ENCODE results near the gene ADM2. TPM values are rescaled to one million over a fixed set of nuclear protein-coding genes. Genes with fewer than 3 reads are reported as not detected.
"Not testable (repeated sequence)": the region's sequence is repeated elsewhere in the genome, so short reads cannot be mapped to it uniquely, and the experiment has no call there.

ADM2 gene, protein sequence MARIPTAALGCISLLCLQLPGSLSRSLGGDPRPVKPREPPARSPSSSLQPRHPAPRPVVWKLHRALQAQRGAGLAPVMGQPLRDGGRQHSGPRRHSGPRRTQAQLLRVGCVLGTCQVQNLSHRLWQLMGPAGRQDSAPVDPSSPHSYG
- polyA plus RNA-seq: 1 to 10 TPM in 1 of 3 donors, under 1 TPM in 1, not detected in 1; 0.31 to 6.1 TPM

DNA sequence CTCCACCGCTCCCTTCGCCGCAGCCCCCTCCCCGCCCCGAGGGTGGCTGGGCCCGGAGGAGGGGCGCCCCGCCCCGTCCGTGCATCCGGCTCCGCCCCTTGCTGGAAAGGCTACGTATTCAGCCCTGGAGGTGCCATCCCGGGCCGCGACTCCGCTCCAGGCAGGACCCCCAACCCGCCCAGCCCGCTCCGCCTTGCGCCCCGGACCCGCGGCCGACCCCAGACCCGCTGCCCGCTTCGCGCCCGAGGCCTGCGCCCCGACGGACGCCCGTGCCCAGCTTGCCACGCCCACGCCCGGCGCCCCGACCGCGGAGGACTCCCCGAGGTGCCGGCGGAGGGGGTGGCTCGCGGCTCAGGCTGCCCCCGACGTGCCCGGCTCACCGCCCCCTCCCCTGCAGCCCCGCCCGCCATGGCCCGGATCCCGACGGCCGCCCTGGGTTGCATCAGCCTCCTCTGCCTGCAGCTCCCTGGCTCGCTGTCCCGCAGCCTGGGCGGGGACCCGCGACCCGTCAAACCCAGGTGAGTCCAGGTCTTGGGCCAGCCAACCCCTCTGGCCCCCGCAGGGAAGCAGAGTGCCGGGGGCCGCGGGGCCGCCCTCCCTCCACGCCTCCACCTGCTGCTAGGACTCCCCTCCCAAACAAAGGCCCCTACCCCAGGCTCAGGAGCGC, at the start of gene ADM2:
ADM2 (plus strand) TSS at position 104 of the 667 bp plus-strand sequence; CDS start at position 409, 305 bp downstream.
- WGBS, 3 donors: 2 to 3% (median 2%) methylated on average over 39 to 70 of the region's 70 CpGs

DNA sequence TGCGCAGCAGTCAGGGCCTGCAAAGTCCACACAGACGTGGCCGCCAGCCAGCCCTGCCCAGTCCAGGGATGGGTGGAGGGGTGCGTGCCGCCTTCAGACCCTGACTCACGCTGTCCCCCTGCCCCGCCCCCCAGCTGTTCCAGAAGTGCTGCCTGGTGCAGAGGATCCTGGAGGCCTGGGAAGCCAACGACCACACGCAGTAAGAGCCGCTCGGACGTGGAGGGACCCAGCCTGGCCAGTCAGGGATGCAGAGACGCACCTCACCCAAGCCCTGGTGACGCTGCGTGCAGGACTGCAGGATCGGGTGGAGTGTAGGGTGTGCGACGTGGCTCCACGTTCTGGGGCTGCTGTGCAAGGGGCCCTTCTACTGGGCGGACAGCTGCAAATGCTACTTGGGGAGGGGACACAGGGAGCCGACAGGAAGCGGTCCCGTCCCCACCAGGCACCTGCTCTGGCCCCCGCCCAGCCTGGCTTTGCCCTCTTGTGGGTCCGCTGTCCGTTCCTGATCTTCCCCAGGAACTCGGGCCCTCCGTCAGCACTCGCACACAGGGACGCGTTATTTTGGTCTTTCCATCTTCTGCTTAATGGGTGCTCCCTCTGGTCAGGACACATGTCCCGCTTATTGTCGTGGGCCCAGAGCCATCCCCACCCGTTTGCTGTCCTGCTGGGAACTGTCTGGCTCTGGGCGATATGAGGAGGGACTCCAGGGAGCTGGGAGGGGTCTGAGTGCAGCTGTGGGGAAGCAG, 49.0 kb upstream of the ADM2 start:
- 94% methylated on average over 30 to 35 of the region's 35 CpGs for WGBS, 3 donors
- H3K27ac ChIP-seq (ENCODE audit: low read depth, low read length): no peak overlapping the region

More for the DNA sequence above, at the start of gene ADM2:
- no peak within 1 kb of the TSS for H3K27ac ChIP-seq (ENCODE audit: low read depth, low read length)

DNA sequence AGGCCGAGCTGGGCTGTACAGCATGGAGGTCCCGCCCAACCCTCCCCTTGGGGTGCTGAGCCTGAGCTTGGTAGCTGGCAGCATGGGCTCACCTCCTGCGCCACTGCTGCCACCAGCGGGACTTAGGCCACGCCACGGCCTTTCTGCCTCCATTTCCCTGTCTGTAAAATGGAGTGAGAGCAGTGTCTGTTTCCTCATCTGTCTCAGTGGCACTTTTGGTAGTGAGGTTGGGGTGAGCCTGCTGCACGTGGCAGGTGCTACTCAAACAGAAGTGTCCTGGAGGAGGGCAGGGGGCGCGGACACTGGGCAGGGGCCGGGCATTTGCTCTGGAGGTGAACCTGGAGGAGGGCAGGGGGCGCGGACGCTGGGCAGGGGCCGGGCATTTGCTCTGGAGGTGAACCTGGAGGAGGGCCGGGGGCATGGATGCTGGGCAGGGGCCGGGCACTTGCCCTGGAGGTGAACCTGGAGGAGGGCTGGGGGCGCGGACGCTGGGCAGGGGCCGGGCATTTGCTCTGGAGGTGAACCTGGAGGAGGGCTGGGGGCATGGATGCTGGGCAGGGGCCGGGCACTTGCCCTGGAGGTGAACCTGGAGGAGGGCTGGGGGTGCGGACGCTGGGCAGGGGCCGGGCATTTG, 48.3 kb upstream of the ADM2 start:
- WGBS, 3 donors: 93 to 96% (median 95%) methylated on average over 17 to 19 of the region's 24 CpGs

DNA sequence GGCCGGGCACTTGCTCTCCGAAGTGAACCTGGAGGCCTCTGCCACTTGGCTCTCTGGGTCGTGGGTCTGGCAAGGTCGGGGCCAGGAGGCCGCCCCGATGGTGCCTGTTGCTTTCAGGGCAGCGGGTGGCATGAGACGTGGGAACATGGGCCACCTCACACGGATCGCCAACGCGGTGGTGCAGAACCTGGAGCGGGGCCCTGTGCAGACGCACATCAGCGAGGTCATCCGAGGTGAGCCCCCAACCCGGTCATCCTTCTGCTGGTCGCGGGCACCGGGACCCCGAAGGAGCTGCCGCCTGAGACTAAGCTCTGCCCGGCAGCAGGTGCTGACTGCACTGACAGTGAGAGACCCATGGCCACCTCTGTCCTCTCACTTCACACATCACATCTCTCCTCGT, 46.5 kb upstream of the ADM2 start:
- 88 to 95% (median 93%) methylated on average over 22 to 24 of the region's 24 CpGs for WGBS, 3 donors
- H3K27ac ChIP-seq (ENCODE audit: low read depth, low read length): no peak overlapping the region

More for the DNA sequence above, 48.3 kb upstream of the ADM2 start:
- H3K27ac ChIP-seq (ENCODE audit: low read depth, low read length): not testable (repeated sequence)

DNA sequence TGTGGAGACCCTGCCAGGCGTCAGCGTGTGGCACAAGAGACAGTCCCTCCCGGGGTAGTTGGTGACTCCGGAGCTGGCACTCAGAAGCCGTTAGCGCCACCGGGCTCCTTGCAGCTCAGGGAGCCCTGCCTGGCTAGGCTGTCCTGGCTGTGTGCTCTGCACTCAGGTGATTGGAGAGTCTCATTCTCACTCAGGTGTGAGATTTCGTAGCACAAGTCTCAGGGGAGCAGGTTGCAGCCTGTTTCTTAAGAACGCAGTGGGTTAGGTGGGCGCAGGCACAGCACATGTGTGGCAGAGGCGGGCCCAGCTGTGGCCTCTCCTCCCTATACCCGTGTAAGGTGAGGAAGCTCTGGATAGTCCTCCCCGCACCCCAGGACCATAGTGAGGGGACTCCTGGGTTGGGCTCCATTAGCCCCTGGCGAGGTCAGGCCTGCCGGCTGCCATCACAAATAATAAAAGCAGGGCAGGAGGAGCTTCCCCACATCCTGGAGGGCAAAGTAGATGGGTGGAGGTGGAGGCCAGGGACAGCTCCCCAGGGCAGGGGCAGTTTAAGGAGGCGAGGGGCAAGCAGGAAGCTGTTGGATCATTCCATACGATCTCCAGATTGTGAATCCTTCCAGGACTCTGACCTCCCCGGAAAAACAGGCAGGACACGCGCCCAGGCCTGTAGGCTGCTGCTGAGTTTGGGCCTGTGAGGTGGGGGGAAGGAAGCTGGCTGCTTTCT, 45.9 kb upstream of the ADM2 start:
- no peak overlapping the region for H3K27ac ChIP-seq (ENCODE audit: low read depth, low read length)
- 90 to 92% (median 91%) methylated on average over 19 to 20 of the region's 20 CpGs for WGBS, 3 donors

DNA sequence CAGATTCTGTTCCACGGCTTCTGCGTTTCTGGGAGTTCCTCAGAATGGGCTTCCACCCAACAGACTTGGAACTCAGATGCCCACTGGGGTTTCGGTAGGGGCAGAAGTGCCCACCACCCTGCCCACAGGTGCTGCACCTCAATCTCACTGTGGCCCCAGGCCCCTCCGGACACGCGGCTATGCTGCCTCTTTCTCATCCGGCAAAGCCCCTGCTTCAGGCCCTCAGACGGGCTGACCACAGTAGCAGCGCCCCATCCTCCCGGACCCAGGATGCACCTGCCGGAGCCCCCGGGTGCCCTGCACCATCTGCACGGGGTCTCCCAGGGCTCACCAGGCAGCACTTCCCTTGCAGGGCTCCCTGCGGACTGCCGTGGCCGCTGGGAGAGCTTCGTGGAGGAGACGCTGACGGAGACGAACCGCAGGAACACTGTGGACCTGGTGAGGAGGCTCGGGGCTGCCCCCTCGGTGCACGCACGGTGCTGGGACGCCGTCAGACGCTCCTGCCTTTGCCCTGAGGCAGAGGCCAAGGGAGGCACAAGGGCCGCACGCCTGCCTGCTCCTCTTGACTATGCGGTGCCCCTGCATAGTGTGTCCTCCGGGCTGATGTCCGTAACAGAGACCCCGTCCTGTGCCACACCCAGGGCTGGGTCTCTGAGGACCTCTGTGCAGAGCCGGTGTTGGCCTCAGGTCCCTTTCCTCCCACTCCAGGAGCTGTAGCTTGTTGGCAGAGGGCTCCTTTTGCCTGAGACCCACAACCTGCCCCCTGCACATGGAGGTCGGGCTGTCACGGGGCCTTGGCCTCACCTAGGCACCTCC, 45.1 kb upstream of the ADM2 start:
- WGBS, 3 donors: 89 to 94% (median 89%) methylated on average over 37 of the region's 37 CpGs
- no peak overlapping the region for H3K27ac ChIP-seq (ENCODE audit: low read depth, low read length)

DNA sequence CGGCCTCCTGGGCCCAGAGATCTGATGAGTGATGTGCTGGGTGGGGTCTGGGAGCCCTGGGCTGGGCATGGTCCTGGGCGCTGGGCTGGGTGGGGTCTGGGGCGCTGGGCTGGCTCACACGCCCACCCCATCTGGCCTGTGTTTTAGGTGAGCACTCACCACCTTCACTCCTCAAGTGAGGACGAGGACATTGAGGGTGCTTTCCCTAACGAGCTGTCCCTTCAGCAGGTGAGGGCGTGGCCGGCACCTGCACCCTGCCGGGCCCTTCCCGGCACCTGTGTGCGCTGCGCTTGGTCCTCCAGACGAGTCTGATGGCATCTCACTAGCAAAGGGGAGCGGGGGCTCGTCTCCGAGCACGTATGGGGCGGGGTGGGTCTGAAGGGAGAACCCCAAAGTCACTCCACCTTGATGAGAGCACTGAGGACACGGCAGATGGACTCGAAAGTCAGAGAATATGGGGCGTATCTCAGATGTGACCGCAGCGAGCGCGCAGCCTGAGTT, 44.5 kb upstream of the ADM2 start:
- whole genome bisulfite sequencing, 3 donors: 90 to 94% (median 91%) methylated on average over 25 of the region's 25 CpGs
- no peak overlapping the region for H3K27ac ChIP-seq (ENCODE audit: low read depth, low read length)

DNA sequence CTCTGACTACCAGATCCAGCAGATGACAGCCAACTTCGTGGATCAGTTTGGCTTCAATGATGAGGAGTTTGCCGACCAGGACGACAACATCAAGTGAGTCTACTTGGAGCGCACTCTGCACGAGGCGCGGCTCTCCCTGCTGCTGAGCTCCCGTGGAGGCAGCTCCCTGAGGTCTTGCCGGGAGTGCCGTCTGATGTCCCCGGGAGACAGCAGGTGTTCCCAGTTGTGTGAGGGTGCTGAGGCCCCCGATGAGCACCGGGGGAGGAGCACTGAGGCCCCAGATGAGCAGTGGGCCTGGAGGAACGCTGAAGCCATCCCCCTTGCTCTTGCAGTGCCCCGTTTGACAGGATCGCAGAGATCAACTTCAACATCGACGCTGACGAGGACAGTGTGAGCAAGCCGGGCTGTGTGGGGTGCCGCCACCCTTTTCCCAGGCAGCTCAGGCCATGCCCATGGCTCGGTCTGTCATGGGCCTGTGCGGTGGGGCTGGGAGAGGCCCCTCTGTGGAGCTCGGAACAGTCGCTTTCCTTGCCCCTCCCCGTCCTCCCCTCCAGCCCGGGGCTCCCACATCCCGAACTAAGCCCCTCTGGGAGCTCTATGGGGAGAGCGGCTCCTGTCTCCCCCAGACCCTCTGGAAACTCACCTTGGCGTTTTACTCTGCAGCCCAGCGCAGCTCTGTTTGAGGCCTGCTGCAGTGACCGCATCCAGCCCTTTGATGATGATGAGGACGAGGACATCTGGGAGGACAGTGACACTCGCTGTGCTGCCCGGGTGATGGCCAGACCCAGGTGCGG, 43.6 kb upstream of the ADM2 start:
- 87 to 91% (median 88%) methylated on average over 35 to 36 of the region's 36 CpGs for WGBS, 3 donors
- H3K27ac ChIP-seq (ENCODE audit: low read depth, low read length): no peak overlapping the region

DNA sequence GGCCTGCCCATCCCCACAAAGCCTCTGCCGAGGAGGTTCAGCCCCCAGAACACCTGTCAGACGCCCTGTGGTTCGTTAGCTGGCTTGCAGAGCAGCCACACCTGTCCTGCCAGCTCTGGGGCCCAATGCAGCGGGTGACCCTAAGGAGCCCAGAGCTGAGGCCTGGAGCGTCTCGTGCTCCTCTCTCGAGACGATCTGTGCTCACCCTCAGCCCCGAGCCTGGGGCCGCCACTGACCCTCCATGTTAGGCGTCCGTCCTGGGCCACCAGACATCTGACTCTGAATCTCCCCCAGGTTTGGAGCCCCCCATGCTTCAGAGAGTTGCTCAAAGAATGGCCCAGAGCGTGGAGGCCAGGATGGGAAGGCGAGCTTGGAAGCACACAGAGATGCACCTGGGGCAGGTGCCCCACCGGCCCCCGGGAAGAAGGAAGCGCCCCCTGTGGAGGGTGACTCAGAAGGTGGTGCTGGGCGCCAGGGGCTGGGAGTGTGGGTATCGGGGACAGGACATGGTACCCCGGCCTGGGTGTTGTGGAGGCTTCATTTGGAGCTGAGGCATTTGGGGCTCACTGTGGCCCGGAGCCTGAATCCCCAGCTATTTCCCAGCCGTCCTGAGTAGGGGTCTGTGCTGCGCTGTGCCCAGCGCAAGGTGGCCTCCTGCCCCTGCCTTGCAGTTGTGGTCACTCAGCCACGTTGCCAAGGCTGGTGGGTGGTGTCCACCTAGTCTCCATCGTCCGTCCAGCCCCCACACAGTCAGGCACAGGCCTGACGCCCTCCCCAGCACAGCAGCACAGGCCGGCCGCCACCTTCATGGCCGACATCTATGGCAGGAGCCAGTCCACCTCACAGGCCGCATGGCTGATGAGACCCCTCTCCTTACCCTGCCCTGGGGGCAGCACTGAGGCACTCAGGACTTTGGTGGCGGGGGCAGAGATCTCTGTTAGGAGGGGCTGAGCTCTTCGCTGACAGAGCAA, 42.8 kb upstream of the ADM2 start:
- 88 to 92% (median 91%) methylated on average over 34 of the region's 34 CpGs for whole genome bisulfite sequencing, 3 donors
- no peak overlapping the region for H3K27ac ChIP-seq (ENCODE audit: low read depth, low read length)

DNA sequence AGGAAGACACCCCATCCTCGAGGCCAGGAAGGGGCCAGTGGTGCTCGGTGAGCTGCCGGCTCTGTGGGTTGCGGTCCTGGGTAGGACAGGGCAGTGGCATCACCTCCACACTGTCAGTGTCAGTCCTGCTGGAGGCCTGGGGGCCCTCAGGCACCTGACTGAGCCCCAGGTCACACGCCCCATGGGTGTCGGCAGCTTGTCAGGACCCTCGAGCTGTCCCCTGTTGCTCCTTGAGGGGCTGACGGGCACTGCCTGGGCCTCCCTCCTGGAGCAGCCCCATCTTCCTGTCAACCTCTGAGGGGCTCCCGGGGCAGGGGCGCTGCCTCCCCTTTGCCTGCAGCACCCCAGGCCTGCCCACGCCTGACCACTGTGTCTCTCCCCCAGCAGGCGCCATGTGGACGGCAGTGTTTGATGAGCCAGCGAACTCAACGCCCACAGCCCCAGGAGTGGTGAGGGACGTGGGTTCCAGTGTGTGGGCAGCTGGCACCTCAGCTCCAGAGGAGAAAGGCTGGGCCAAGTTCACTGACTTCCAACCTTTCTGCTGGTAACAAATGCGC, 42.0 kb upstream of the ADM2 start:
- H3K27ac ChIP-seq (ENCODE audit: low read depth, low read length): no peak overlapping the region
- WGBS, 3 donors: 84 to 94% (median 88%) methylated on average over 16 to 17 of the region's 17 CpGs

DNA sequence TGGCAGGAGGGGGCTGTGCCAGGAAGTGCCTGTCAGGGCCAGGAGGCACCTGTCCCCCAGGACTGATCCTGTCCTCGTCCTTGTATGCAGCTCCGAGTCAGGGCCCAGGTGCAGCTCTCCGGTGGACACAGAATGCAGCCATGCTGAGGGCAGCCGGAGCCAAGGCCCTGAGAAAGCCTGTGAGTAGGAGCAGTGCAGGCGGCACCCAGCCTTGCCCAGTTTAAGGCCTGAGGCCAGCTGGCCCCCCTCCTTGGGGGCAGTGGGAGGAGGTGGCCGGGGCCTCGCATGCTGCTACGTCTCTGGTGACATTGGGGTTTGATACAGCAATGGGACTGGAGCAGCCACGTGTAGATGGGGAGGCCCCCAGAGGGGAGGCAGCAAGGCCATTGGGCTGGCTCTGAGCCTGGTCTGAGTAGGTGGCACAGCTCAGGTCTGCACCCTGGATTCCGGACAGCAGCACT, 41.4 kb upstream of the ADM2 start:
- no peak overlapping the region for H3K27ac ChIP-seq (ENCODE audit: low read depth, low read length)
- WGBS, 3 donors: 77 to 88% (median 80%) methylated on average over 10 of the region's 10 CpGs

DNA sequence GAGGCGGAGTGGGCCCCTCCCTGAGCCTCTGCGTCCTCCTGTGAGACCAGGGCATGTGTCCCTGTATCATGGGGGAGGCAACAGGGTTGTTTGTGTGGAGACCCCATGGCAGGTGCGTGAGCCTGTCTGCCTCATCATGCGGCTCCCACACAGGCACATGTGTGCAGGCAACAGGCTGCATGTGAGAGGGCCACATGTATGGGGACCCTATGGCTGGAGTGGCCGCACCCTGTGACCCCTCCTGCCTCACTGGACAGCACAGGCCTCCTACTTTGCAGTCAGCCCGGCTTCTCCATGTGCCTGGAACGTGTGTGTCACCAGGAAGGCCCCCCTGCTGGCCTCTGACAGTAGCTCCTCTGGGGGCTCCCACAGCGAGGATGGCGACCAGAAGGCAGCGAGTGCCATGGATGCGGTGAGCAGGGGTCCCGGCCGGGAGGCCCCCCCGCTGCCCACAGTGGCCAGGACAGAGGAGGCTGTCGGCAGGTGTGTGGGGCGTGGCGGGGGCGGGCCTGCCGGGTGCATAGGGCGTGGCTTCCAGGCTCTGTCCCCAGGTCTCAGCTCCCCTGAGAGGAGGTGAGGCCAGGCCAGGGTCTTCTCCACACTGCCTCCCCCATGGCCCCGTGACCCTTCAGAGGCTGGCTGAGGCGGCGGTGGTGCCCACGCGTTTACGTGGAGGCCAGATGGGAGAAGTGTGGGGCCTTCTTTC, 40.6 kb upstream of the ADM2 start:
- H3K27ac ChIP-seq (ENCODE audit: low read depth, low read length): no peak overlapping the region
- 88 to 92% (median 90%) methylated on average over 26 of the region's 26 CpGs for WGBS, 3 donors

DNA sequence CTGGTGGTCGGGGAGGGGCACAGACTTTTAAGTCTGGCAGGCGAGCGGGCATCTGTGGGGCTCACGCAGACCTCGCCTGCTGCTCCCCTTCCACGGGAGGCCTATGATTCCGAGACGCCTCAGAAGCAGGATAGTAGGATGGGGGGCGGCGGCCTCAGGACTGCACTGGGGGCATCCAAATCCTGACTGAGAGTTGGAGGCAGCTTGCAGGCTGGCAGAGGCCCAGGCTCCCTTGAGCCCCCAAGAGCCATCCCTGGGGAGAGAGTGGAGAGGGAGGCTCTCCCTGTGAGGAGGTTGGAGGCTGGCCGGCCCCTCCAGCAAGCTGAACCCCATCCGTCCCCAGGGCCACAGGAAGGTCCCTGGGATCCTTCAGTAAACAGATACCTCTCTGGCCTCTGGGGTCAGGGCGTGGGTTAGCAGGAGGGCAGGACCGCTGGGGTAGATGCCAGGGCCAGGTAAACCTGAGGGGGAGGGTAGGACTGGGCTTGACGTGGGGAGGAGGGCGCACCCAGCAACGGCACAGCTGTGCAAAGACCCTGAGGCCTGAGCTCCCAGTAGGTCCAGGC, 39.8 kb upstream of the ADM2 start:
- 89 to 95% (median 93%) methylated on average over 17 of the region's 17 CpGs for WGBS, 3 donors
- H3K27ac ChIP-seq (ENCODE audit: low read depth, low read length): no peak overlapping the region

DNA sequence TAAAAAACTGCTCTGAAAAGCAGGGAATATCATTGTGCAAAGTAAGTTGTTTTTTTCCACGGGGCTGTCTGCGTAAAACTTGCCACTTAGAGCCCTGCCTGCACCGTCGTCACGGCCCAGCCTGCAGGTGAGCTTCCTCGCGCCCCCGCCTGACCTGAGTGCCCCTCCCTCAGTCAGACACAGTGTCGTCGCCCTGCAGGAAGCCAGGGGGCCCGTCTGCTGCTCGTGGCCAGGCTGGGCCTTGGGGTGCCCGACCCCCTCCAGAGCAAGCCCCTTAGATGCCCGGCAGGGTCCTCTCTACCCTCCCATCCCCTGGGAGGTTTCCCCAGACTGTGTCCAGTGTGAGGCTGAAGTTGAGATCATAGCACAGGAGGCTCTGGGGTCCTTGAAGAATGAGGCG, 38.1 kb upstream of the ADM2 start:
- H3K27ac ChIP-seq (ENCODE audit: low read depth, low read length): no peak overlapping the region
- WGBS, 3 donors: 74 to 82% (median 79%) methylated on average over 14 to 15 of the region's 15 CpGs
